GM12891 (cell line): ENCODE measurements around the gene SLC35F4.

Experiments
- PAX5 ChIP-seq: IDR thresholded peaks from 2 replicates; pipeline ENCODE4 v1.6.1; 2011; ENCODE audit warnings: low read length, moderate library complexity, mild to moderate bottlenecking; ENCODE audit not compliant: insufficient read depth, severe bottlenecking
- POLR2A ChIP-seq: IDR thresholded peaks from 2 replicates; pipeline ENCODE4 v1.6.1; 2011; ENCODE audit warnings: low read depth, low read length, control low read depth
- POLR2AphosphoS5 ChIP-seq: IDR thresholded peaks from 2 replicates; pipeline ENCODE4 v1.6.1; 2011; ENCODE audit warnings: low read depth, low read length, control low read depth
- SPI1 ChIP-seq: IDR thresholded peaks from 2 replicates; pipeline ENCODE4 v1.6.1; 2011; ENCODE audit warnings: low read depth, low read length, control low read depth
- TAF1 ChIP-seq: IDR thresholded peaks from 2 replicates; pipeline ENCODE4 v1.6.1; 2011; ENCODE audit warnings: low read depth, low read length, control low read depth

GRCh38 chr14:57903954-57904353 lies 38.1 kb upstream of the SLC35F4 start:
- TF ChIP-seq POLR2A (no peak), POLR2AphosphoS5 (no peak), SPI1 (no peak), PAX5 (no peak), TAF1 (no peak)
